Neural progenitor cell (in vitro differentiated cells): ENCODE results near the gene ZCCHC7. TPM values are rescaled to one million over a fixed set of nuclear protein-coding genes. Genes with fewer than 3 reads are reported as not detected.

Experiments
- DNase-seq: peaks from one replicate; pipeline ENCODE4 v3.0.0-alpha.2; 2016; ENCODE audit warnings: low spot score
- H2AFZ ChIP-seq: fragments of 200-600 bp; sonication (generic); replicated peaks from 2 replicates; pipeline ENCODE4 v1.6.1; 2016; ENCODE audit warnings: antibody characterized with exemption
- H3F3A ChIP-seq: fragments of 200-600 bp; sonication (generic); 2 replicates; pipeline ENCODE4 v1.6.1; 2016; ENCODE audit warnings: antibody characterized with exemption, low read depth
- H3K27ac ChIP-seq: fragments of 200-600 bp; sonication (generic); 2 replicates; pipeline ENCODE4 v1.5.1; 2016; ENCODE audit warnings: mild to moderate bottlenecking
- H3K27me3 ChIP-seq: fragments of 200-600 bp; sonication (generic); 2 replicates; pipeline ENCODE4 v1.6.1; 2016; ENCODE audit warnings: mild to moderate bottlenecking, moderate library complexity
- H3K36me3 ChIP-seq: fragments of 200-600 bp; sonication (generic); 2 replicates; pipeline ENCODE4 v1.5.1; 2016
- H3K4me1 ChIP-seq: fragments of 200-600 bp; sonication (generic); 2 replicates; pipeline ENCODE4 v1.6.1; 2016; ENCODE audit warnings: mixed run types
- H3K4me2 ChIP-seq: fragments of 200-600 bp; sonication (generic); 2 replicates; pipeline ENCODE4 v1.6.1; 2016
- H3K4me3 ChIP-seq: fragments of 200-600 bp; sonication (generic); 2 replicates; pipeline ENCODE4 v1.5.1; 2016
- H3K79me2 ChIP-seq: fragments of 200-600 bp; sonication (generic); 2 replicates; pipeline ENCODE4 v1.6.1; 2016; ENCODE audit warnings: low read depth
- H3K9ac ChIP-seq: fragments of 200-600 bp; sonication (generic); 2 replicates; pipeline ENCODE4 v1.6.1; 2016
- H3K9me3 ChIP-seq: fragments of 200-600 bp; sonication (generic); 2 replicates; pipeline ENCODE4 v1.5.1; 2016; ENCODE audit warnings: low read depth
- H4K20me1 ChIP-seq: fragments of 200-600 bp; sonication (generic); 2 replicates; pipeline ENCODE4 v1.6.1; 2016; ENCODE audit warnings: low read depth
- H3K27ac Mint-ChIP-seq: 3 replicates; pipeline ENCODE4 v1.8.0; 2021; ENCODE audit warnings: mixed read lengths
- H3K27me3 Mint-ChIP-seq: 2 replicates; pipeline ENCODE4 v1.8.0; 2022; ENCODE audit warnings: low read depth, mild to moderate bottlenecking, inconsistent platforms, moderate library complexity, mixed read lengths; ENCODE audit not compliant: insufficient read depth
- H3K36me3 Mint-ChIP-seq: 3 replicates; pipeline ENCODE4 v1.8.0; 2021; ENCODE audit warnings: mixed read lengths
- H3K4me1 Mint-ChIP-seq: 3 replicates; pipeline ENCODE4 v1.8.0; 2021; ENCODE audit warnings: mixed read lengths
- H3K4me3 Mint-ChIP-seq: 3 replicates; pipeline ENCODE4 v1.8.0; 2021; ENCODE audit warnings: mild to moderate bottlenecking, moderate library complexity, mixed read lengths
- H3K9me3 Mint-ChIP-seq: 3 replicates; pipeline ENCODE4 v1.8.0; 2020; ENCODE audit warnings: mixed read lengths
- EZH2 ChIP-seq: fragments of 200-600 bp; sonication (generic); IDR thresholded peaks from 2 replicates; pipeline ENCODE4 v1.6.1; 2017; ENCODE audit warnings: antibody characterized with exemption, mild to moderate bottlenecking, moderate library complexity
- EZH2phosphoT487 ChIP-seq: fragments of 200-600 bp; sonication (generic); IDR thresholded peaks from 2 replicates; pipeline ENCODE4 v1.6.1; 2017; ENCODE audit warnings: antibody characterized with exemption
- total RNA-seq: library from RNA; depleted of rRNA; stranded (reverse); fragments of >200 nt; gene quantifications from 2 replicates; pipeline ENCODE4 v1.2.3, GENCODE V29; 2015; ENCODE audit warnings: low replicate concordance
- TF ChIP-seq, protein P1 (sequence below): fragments of 200-600 bp; sonication (generic); IDR thresholded peaks from 2 replicates; pipeline ENCODE4 v1.5.1; 2017; ENCODE audit warnings: antibody characterized with exemption, mild to moderate bottlenecking

ZCCHC7 gene
- total RNA-seq, 1 donor from 2014 or later = 27.6 TPM

DNA sequence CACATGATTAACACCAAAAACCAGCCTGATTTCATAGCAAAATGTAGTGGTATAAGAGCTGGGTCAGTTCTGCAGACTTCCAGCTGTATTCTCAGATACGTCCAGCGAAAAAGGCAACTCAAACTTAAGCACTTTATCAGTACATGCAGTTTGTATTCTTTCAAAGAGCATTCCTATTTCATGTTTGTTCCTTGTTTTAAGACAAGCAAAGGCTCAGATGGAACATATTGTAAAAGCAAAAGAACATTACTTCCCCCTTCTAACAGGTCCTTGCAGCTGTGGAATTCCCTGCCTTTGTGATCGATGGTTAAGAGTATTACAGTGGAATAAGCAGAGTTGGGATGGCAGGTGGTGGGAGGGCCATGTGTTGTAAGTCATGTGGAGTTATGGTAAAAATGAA lies 215.8 kb downstream of the ZCCHC7 start:
- Histone ChIP-seq H3K9ac (no peak overlapping the region), H3K9me3 (no peaks in the 10 kb centered on the region), H3K4me2 (no peak overlapping the region), H3K4me1 (peaks cover 30% of the 10 kb centered on the region), H3K79me2 (no peaks in the 10 kb centered on the region), H3K27me3 (no peaks in the 10 kb centered on the region), H3F3A (peaks cover 10% of the 10 kb centered on the region), H3K36me3 (no peaks in the 10 kb centered on the region), H3K27ac (no peak overlapping the region), H4K20me1 (peaks cover 12% of the 10 kb centered on the region), H2AFZ (no peak overlapping the region), H3K4me3 (no peak overlapping the region)
- peak; percentile 8 for DNase-seq
- H3K4me1 Mint-ChIP-seq = peaks cover 36% of the 10 kb centered on the region
- H3K9me3 Mint-ChIP-seq = no peaks in the 10 kb centered on the region
- H3K36me3 Mint-ChIP-seq = no peaks in the 10 kb centered on the region
- no peaks in the 10 kb centered on the region for H3K27me3 Mint-ChIP-seq
- H3K27ac Mint-ChIP-seq = no peak overlapping the region
- TF ChIP-seq EZH2 = no peak
- no peak for TF ChIP-seq EZH2phosphoT487
- TF ChIP-seq, protein P1, sequence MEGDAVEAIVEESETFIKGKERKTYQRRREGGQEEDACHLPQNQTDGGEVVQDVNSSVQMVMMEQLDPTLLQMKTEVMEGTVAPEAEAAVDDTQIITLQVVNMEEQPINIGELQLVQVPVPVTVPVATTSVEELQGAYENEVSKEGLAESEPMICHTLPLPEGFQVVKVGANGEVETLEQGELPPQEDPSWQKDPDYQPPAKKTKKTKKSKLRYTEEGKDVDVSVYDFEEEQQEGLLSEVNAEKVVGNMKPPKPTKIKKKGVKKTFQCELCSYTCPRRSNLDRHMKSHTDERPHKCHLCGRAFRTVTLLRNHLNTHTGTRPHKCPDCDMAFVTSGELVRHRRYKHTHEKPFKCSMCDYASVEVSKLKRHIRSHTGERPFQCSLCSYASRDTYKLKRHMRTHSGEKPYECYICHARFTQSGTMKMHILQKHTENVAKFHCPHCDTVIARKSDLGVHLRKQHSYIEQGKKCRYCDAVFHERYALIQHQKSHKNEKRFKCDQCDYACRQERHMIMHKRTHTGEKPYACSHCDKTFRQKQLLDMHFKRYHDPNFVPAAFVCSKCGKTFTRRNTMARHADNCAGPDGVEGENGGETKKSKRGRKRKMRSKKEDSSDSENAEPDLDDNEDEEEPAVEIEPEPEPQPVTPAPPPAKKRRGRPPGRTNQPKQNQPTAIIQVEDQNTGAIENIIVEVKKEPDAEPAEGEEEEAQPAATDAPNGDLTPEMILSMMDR = no peak
- H3K4me3 Mint-ChIP-seq = no peak overlapping the region

- no peaks in the 10 kb centered on the region for H3K27me3 Mint-ChIP-seq
Observed at GRCh38 chr9:37337301-37337890, 217.0 kb downstream of the ZCCHC7 start.

GRCh38 chr9:37338218-37338617 lies 217.8 kb downstream of the ZCCHC7 start:
- Mint-ChIP-seq H3K4me1 (peaks cover 31% of the 10 kb centered on the region), H3K27ac (no peak overlapping the region), H3K36me3 (no peaks in the 10 kb centered on the region), H3K9me3 (no peaks in the 10 kb centered on the region), H3K27me3 (no peaks in the 10 kb centered on the region), H3K4me3 (no peak overlapping the region)
- no peak overlapping the region for H2AFZ ChIP-seq
- H3K9ac ChIP-seq = no peak overlapping the region
- peaks cover 5% of the 10 kb centered on the region for H3F3A ChIP-seq
- no peaks in the 10 kb centered on the region for H3K9me3 ChIP-seq
- no peaks in the 10 kb centered on the region for H3K36me3 ChIP-seq
- H3K4me3 ChIP-seq = no peak overlapping the region
- no peaks in the 10 kb centered on the region for H3K27me3 ChIP-seq
- TF ChIP-seq EZH2 = no peak
- TF ChIP-seq EZH2phosphoT487 = no peak
- TF ChIP-seq, protein P1 = no peak
- H3K4me2 ChIP-seq = no peak overlapping the region
- H4K20me1 ChIP-seq = peaks cover 26% of the 10 kb centered on the region
- H3K27ac ChIP-seq = no peak overlapping the region
- DNase-seq = no peak
- peaks cover 44% of the 10 kb centered on the region for H3K4me1 ChIP-seq
- H3K79me2 ChIP-seq = no peaks in the 10 kb centered on the region

More at GRCh38 chr9:37337301-37337890, 217.0 kb downstream of the ZCCHC7 start:
- no peak for TF ChIP-seq EZH2
- no peak for TF ChIP-seq EZH2phosphoT487
- TF ChIP-seq, protein P1 = no peak
- Histone ChIP-seq H3K4me1 (peaks cover 42% of the 10 kb centered on the region), H3K9me3 (no peaks in the 10 kb centered on the region), H2AFZ (no peak overlapping the region), H3K9ac (no peak overlapping the region), H3K36me3 (no peaks in the 10 kb centered on the region), H3K27me3 (no peaks in the 10 kb centered on the region), H3F3A (peaks cover 5% of the 10 kb centered on the region), H3K27ac (no peak overlapping the region), H3K79me2 (no peaks in the 10 kb centered on the region), H4K20me1 (peaks cover 23% of the 10 kb centered on the region), H3K4me2 (no peak overlapping the region), H3K4me3 (no peak overlapping the region)
- H3K9me3 Mint-ChIP-seq = no peaks in the 10 kb centered on the region
- H3K4me3 Mint-ChIP-seq = no peak overlapping the region
- no peak overlapping the region for H3K27ac Mint-ChIP-seq
- H3K4me1 Mint-ChIP-seq = peaks cover 31% of the 10 kb centered on the region
- no peaks in the 10 kb centered on the region for H3K36me3 Mint-ChIP-seq
- DNase-seq = no peak
